Smooth muscle cell (in vitro differentiated cells): Measurements from ENCODE around the gene BFSP2. TPM values are rescaled to one million over a fixed set of nuclear protein-coding genes. Genes with fewer than 3 reads are reported as not detected.

Source experiments
- DNase-seq: peaks from one replicate; lab custom pipeline; 2025; ENCODE audit not compliant: unreplicated experiment; lab: John Stamatoyannopoulos, UW
- H2AFZ ChIP-seq: fragments of 200-600 bp; sonication (generic); 2 replicates; pipeline ENCODE4 v1.6.0; 2016; ENCODE audit warnings: antibody characterized with exemption, low read depth, mild to moderate bottlenecking
- H3F3A ChIP-seq: fragments of 200-600 bp; sonication (generic); 2 replicates; pipeline ENCODE4 v1.6.0; 2017; ENCODE audit warnings: antibody characterized with exemption, low read depth
- H3K27ac ChIP-seq: fragments of 200-600 bp; sonication (generic); 2 replicates; pipeline ENCODE4 v1.5.1; 2016; ENCODE audit warnings: low read depth, mild to moderate bottlenecking
- H3K27me3 ChIP-seq: fragments of 200-600 bp; sonication (generic); 2 replicates; pipeline ENCODE4 v1.6.1; 2016; ENCODE audit warnings: low read depth, mild to moderate bottlenecking
- H3K36me3 ChIP-seq: fragments of 200-600 bp; sonication (generic); 2 replicates; pipeline ENCODE4 v1.5.1; 2016; ENCODE audit warnings: low read depth
- H3K4me1 ChIP-seq: fragments of 200-600 bp; sonication (generic); 2 replicates; pipeline ENCODE4 v1.5.1; 2016; ENCODE audit warnings: low read depth
- H3K4me2 ChIP-seq: fragments of 200-600 bp; sonication (generic); 2 replicates; pipeline ENCODE4 v1.6.0; 2016; ENCODE audit warnings: mild to moderate bottlenecking
- H3K4me3 ChIP-seq: fragments of 200-600 bp; sonication (generic); 2 replicates; pipeline ENCODE4 v1.5.1; 2016; ENCODE audit warnings: mild to moderate bottlenecking
- H3K79me2 ChIP-seq: fragments of 200-600 bp; sonication (generic); 2 replicates; pipeline ENCODE4 v1.6.0; 2016; ENCODE audit warnings: low read depth, mild to moderate bottlenecking
- H3K9ac ChIP-seq: fragments of 200-600 bp; sonication (generic); 2 replicates; pipeline ENCODE4 v1.6.0; 2016; ENCODE audit warnings: low read depth
- H3K9me3 ChIP-seq: fragments of 200-600 bp; sonication (generic); replicated peaks from 2 replicates; pipeline ENCODE4 v1.5.1; 2016; ENCODE audit warnings: low read depth
- H4K20me1 ChIP-seq: fragments of 200-600 bp; sonication (generic); 2 replicates; pipeline ENCODE4 v1.6.0; 2016; ENCODE audit warnings: low read depth
- WGBS: methylation state at CpG from one replicate; pipeline ENCODE4 v1.1.7; 2016; ENCODE audit warnings: low lambda C conversion rate; 5-methylcytosine and 5-hydroxymethylcytosine counted together
- polyA plus RNA-seq: library from polyadenylated mRNA; unstranded; fragments of >200 nt; fragmentation: Nextera tagmentation; extraction: Ambion mirVana; gene quantifications from 2 replicates; pipeline ENCODE4 v1.2.1, GENCODE V29; 2016
- total RNA-seq: library from RNA; depleted of rRNA; stranded (reverse); fragments of >200 nt; gene quantifications from 2 replicates; pipeline ENCODE4 v1.2.3, GENCODE V29; 2014
- TF ChIP-seq, protein P1 (sequence below): fragments of 200-600 bp; sonication (generic); IDR thresholded peaks from 2 replicates; pipeline ENCODE4 v1.5.1; 2017; ENCODE audit warnings: borderline replicate concordance, mild to moderate bottlenecking, antibody characterized with exemption; ENCODE audit not compliant: insufficient read depth, poor library complexity, severe bottlenecking

BFSP2 gene
- total and polyA plus RNA-seq, 2 experiments from 2014 or later = not detected

- no peak for DNase-seq
- WGBS = 15% methylated on average over 13 of the region's 17 CpGs
- peaks cover 9% of the 10 kb centered on the region for H3F3A ChIP-seq
- H3K79me2 ChIP-seq = no peaks in the 10 kb centered on the region
- peaks cover 17% of the 10 kb centered on the region for H3K4me1 ChIP-seq
- H3K36me3 ChIP-seq = no peaks in the 10 kb centered on the region
- no peaks in the 10 kb centered on the region for H4K20me1 ChIP-seq
- H3K4me3 ChIP-seq = peak overlapping the region; percentile 26
- H3K27ac ChIP-seq = peak overlapping the region; percentile 92
- H2AFZ ChIP-seq = peak overlapping the region; percentile 71
- no peaks in the 10 kb centered on the region for H3K27me3 ChIP-seq
- peak overlapping the region; percentile 87 for H3K4me2 ChIP-seq
- H3K9ac ChIP-seq = peak overlapping the region; percentile 69
- no peaks in the 10 kb centered on the region for H3K9me3 ChIP-seq
- TF ChIP-seq, protein P1, sequence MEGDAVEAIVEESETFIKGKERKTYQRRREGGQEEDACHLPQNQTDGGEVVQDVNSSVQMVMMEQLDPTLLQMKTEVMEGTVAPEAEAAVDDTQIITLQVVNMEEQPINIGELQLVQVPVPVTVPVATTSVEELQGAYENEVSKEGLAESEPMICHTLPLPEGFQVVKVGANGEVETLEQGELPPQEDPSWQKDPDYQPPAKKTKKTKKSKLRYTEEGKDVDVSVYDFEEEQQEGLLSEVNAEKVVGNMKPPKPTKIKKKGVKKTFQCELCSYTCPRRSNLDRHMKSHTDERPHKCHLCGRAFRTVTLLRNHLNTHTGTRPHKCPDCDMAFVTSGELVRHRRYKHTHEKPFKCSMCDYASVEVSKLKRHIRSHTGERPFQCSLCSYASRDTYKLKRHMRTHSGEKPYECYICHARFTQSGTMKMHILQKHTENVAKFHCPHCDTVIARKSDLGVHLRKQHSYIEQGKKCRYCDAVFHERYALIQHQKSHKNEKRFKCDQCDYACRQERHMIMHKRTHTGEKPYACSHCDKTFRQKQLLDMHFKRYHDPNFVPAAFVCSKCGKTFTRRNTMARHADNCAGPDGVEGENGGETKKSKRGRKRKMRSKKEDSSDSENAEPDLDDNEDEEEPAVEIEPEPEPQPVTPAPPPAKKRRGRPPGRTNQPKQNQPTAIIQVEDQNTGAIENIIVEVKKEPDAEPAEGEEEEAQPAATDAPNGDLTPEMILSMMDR = no peak
Measured at GRCh38 chr3:133413161-133414020, 13.5 kb downstream of the BFSP2 start.

DNA sequence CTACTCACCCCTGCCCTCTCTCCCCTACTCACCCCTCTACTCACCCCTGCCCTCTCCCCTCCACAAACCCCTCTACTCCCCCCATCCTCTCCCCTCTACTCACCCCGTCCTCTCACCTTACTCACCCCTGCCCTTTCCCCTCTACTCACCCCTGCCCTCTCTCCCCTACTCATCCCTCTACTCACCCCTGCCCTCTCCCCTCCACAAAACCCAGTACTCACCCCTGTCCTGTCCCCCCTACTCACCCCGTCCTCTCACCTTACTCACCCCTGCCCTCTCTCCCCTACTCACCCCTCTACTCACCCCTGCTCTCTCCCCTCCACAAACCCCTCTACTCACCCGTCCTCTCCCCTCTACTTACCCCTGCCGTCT, 14.2 kb downstream of the BFSP2 start:
- no peak for DNase-seq
- peaks cover 12% of the 10 kb centered on the region for H3K4me1 ChIP-seq
- no peaks in the 10 kb centered on the region for H3K36me3 ChIP-seq
- no peak overlapping the region for H3K9ac ChIP-seq
- TF ChIP-seq, protein P1 = no peak
- H3K27me3 ChIP-seq = no peaks in the 10 kb centered on the region
- H3K27ac ChIP-seq = peak overlapping the region; percentile 92
- no peaks in the 10 kb centered on the region for H3K9me3 ChIP-seq
- no peaks in the 10 kb centered on the region for H4K20me1 ChIP-seq
- no CpG with 5 or more reads among the region's 4 CpGs for WGBS
- H2AFZ ChIP-seq = no peak overlapping the region
- H3K4me3 ChIP-seq = no peak overlapping the region
- no peak overlapping the region for H3K4me2 ChIP-seq
- H3F3A ChIP-seq = peaks cover 9% of the 10 kb centered on the region
- H3K79me2 ChIP-seq = no peaks in the 10 kb centered on the region

GRCh38 chr3:133418361-133418760, 18.5 kb downstream of the BFSP2 start:
- H3K79me2 ChIP-seq = no peaks in the 10 kb centered on the region
- no peak overlapping the region for H2AFZ ChIP-seq
- WGBS = 90% methylated on average over 7 of the region's 7 CpGs
- no peaks in the 10 kb centered on the region for H3K9me3 ChIP-seq
- H3K4me2 ChIP-seq = no peak overlapping the region
- peaks cover 4% of the 10 kb centered on the region for H3F3A ChIP-seq
- TF ChIP-seq, protein P1 = no peak
- no peak overlapping the region for H3K4me3 ChIP-seq
- H3K36me3 ChIP-seq = no peaks in the 10 kb centered on the region
- peaks cover 8% of the 10 kb centered on the region for H3K4me1 ChIP-seq
- no peaks in the 10 kb centered on the region for H4K20me1 ChIP-seq
- no peak overlapping the region for H3K27ac ChIP-seq
- no peaks in the 10 kb centered on the region for H3K27me3 ChIP-seq
- no peak overlapping the region for H3K9ac ChIP-seq
- DNase-seq = no peak
